ENCODE measurements around the gene PCSK5. TPM values are rescaled to one million over a fixed set of nuclear protein-coding genes. Genes with fewer than 3 reads are reported as not detected.

The PCSK5 gene
- 2.5 TPM for polyA plus RNA-seq (2013, experiment 1 of 2)
- polyA plus RNA-seq (2013, experiment 2 of 2): 2.6 TPM

GRCh38 chr9:75890472-75891276, at the start of gene PCSK5:
Gene PCSK5 (plus strand): TSS chr9:75890673. CDS start chr9:75891182, 509 bp downstream.
- WGBS: under 1% methylated on average over 78 of the region's 83 CpGs
- peaks cover 6% of the 10 kb centered on the region for H3K79me1 ChIP-seq (replicated peaks; ENCODE audit: low read length, poor library complexity, severe bottlenecking)
- H4K8ac ChIP-seq (ENCODE audit: low read length): peak within 1 kb of the TSS; percentile 49

GRCh38 chr9:75844321-75844720, 46.2 kb upstream of the PCSK5 start:
- no peak overlapping the region for H3K4me2 ChIP-seq (ENCODE audit: low read length, poor library complexity, severe bottlenecking)
- H3K36me3 ChIP-seq (ENCODE audit: control insufficient read depth in 1 of 2, insufficient read depth in 2 of 2, low read depth in 1 of 2, low read length in 2 of 2): no peaks in the 10 kb centered on the region
- no peak overlapping the region for H4K91ac ChIP-seq (ENCODE audit: low read length)
- no peak overlapping the region for H3K18ac ChIP-seq (ENCODE audit: low read depth in 1 of 2, low read length in 2 of 2)
- H3K27me3 ChIP-seq (ENCODE audit: control insufficient read depth in 1 of 2, insufficient read depth in 1 of 2, low read length in 2 of 2): no peaks in the 10 kb centered on the region
- H2BK5ac ChIP-seq (ENCODE audit: low read depth, low read length, poor library complexity, severe bottlenecking): no peak overlapping the region
- H3K9me3 ChIP-seq (ENCODE audit: control insufficient read depth, low read length): no peaks in the 10 kb centered on the region
- H2AFZ ChIP-seq (ENCODE audit: low read depth, low read length): no peak overlapping the region
- 82% methylated on average over 2 of the region's 2 CpGs for WGBS
- no peak overlapping the region for H2AK5ac ChIP-seq (ENCODE audit: low read length, severe bottlenecking)
- H3K23ac ChIP-seq (ENCODE audit: low read length in 2 of 2): no peak overlapping the region
- no peak overlapping the region for H3K14ac ChIP-seq (ENCODE audit: low read length in 2 of 2)
- H2BK12ac ChIP-seq (ENCODE audit: low read length in 2 of 2): no peak overlapping the region
- H4K8ac ChIP-seq (ENCODE audit: low read length): no peak overlapping the region
- no peak overlapping the region for H3K4me3 ChIP-seq (ENCODE audit: insufficient read depth in 1 of 2, low read depth in 1 of 2, low read length in 2 of 2)
- no peak for DNase-seq
- H3K4me1 ChIP-seq (ENCODE audit: control insufficient read depth, insufficient read depth, low read depth, low read length): no peaks in the 10 kb centered on the region
- no peak overlapping the region for H3K9ac ChIP-seq (ENCODE audit: low read length)
- no peak overlapping the region for H2BK15ac ChIP-seq (ENCODE audit: low read depth, poor library complexity, severe bottlenecking)
- no peaks in the 10 kb centered on the region for H3K79me1 ChIP-seq (replicated peaks; ENCODE audit: low read length, poor library complexity, severe bottlenecking)
- no peak overlapping the region for H3K4ac ChIP-seq (ENCODE audit: low read depth in 1 of 2, low read length in 2 of 2)
- no peak overlapping the region for H2BK120ac ChIP-seq (ENCODE audit: low read depth, low read length)
- H3K27ac ChIP-seq (ENCODE audit: low read length, poor library complexity, severe bottlenecking): no peak overlapping the region

More at GRCh38 chr9:75890472-75891276, at the start of gene PCSK5:
- Histone ChIP-seq H3K9me3 (ENCODE audit: control insufficient read depth, low read length) (no peaks in the 10 kb centered on the region), H3K23ac (ENCODE audit: low read length in 2 of 2) (peak within 1 kb of the TSS in 1 of 2 experiments; percentile 90), H3K4me1 (ENCODE audit: control insufficient read depth, insufficient read depth, low read depth, low read length) (peaks cover 16% of the 10 kb centered on the region), H3K4ac (ENCODE audit: low read depth in 1 of 2, low read length in 2 of 2) (peak within 1 kb of the TSS in 1 of 2 experiments; percentile 50), H3K9ac (ENCODE audit: low read length) (peak within 1 kb of the TSS; percentile 91), H4K91ac (ENCODE audit: low read length) (peak within 1 kb of the TSS; percentile 67), H3K27me3 (ENCODE audit: control insufficient read depth in 1 of 2, insufficient read depth in 1 of 2, low read length in 2 of 2) (peaks cover 4 to 21% of the 10 kb centered on the region in 2 experiments), H2BK15ac (ENCODE audit: low read depth, poor library complexity, severe bottlenecking) (peak within 1 kb of the TSS; percentile 52), H2AK5ac (ENCODE audit: low read length, severe bottlenecking) (no peak within 1 kb of the TSS), H2BK12ac (ENCODE audit: low read length in 2 of 2) (peak within 1 kb of the TSS in 1 of 2 experiments; percentile 46), H3K14ac (ENCODE audit: low read length in 2 of 2) (no peak within 1 kb of the TSS), H2AFZ (ENCODE audit: low read depth, low read length) (peak within 1 kb of the TSS; percentile 52), H3K27ac (ENCODE audit: low read length, poor library complexity, severe bottlenecking) (peak within 1 kb of the TSS; percentile 75), H3K4me2 (ENCODE audit: low read length, poor library complexity, severe bottlenecking) (peak within 1 kb of the TSS; percentile 99), H3K18ac (ENCODE audit: low read depth in 1 of 2, low read length in 2 of 2) (peak within 1 kb of the TSS; percentile 68 to 80), H3K36me3 (ENCODE audit: control insufficient read depth in 1 of 2, insufficient read depth in 2 of 2, low read depth in 1 of 2, low read length in 2 of 2) (no peaks in the 10 kb centered on the region), H3K4me3 (ENCODE audit: insufficient read depth in 1 of 2, low read depth in 1 of 2, low read length in 2 of 2) (peak within 1 kb of the TSS; percentile 74 to 91), H2BK5ac (ENCODE audit: low read depth, low read length, poor library complexity, severe bottlenecking) (no peak within 1 kb of the TSS), H2BK120ac (ENCODE audit: low read depth, low read length) (peak within 1 kb of the TSS; percentile 42)
- peak; percentile 96 for DNase-seq

GRCh38 chr9:75845806-75846205, 44.7 kb upstream of the PCSK5 start:
- no peak overlapping the region for H3K14ac ChIP-seq (ENCODE audit: low read length in 2 of 2)
- no peak overlapping the region for H3K4ac ChIP-seq (ENCODE audit: low read depth in 1 of 2, low read length in 2 of 2)
- no CpG with 5 or more reads among the region's 2 CpGs for WGBS
- no peak overlapping the region for H3K18ac ChIP-seq (ENCODE audit: low read depth in 1 of 2, low read length in 2 of 2)
- no peaks in the 10 kb centered on the region for H3K79me1 ChIP-seq (replicated peaks; ENCODE audit: low read length, poor library complexity, severe bottlenecking)
- H3K4me3 ChIP-seq (ENCODE audit: insufficient read depth in 1 of 2, low read depth in 1 of 2, low read length in 2 of 2): no peak overlapping the region
- H2AK5ac ChIP-seq (ENCODE audit: low read length, severe bottlenecking): no peak overlapping the region
- no peak overlapping the region for H3K4me2 ChIP-seq (ENCODE audit: low read length, poor library complexity, severe bottlenecking)
- no peak overlapping the region for H3K27ac ChIP-seq (ENCODE audit: low read length, poor library complexity, severe bottlenecking)
- no peak overlapping the region for H2BK120ac ChIP-seq (ENCODE audit: low read depth, low read length)
- no peak overlapping the region for H2BK15ac ChIP-seq (ENCODE audit: low read depth, poor library complexity, severe bottlenecking)
- H3K36me3 ChIP-seq (ENCODE audit: control insufficient read depth in 1 of 2, insufficient read depth in 2 of 2, low read depth in 1 of 2, low read length in 2 of 2): no peaks in the 10 kb centered on the region
- H4K91ac ChIP-seq (ENCODE audit: low read length): no peak overlapping the region
- H2BK5ac ChIP-seq (ENCODE audit: low read depth, low read length, poor library complexity, severe bottlenecking): no peak overlapping the region
- H3K9me3 ChIP-seq (ENCODE audit: control insufficient read depth, low read length): no peaks in the 10 kb centered on the region
- H2AFZ ChIP-seq (ENCODE audit: low read depth, low read length): no peak overlapping the region
- H3K9ac ChIP-seq (ENCODE audit: low read length): no peak overlapping the region
- H4K8ac ChIP-seq (ENCODE audit: low read length): no peak overlapping the region
- H3K4me1 ChIP-seq (ENCODE audit: control insufficient read depth, insufficient read depth, low read depth, low read length): no peaks in the 10 kb centered on the region
- no peaks in the 10 kb centered on the region for H3K27me3 ChIP-seq (ENCODE audit: control insufficient read depth in 1 of 2, insufficient read depth in 1 of 2, low read length in 2 of 2)
- H2BK12ac ChIP-seq (ENCODE audit: low read length in 2 of 2): no peak overlapping the region
- no peak for DNase-seq
- H3K23ac ChIP-seq (ENCODE audit: low read length in 2 of 2): no peak overlapping the region

GRCh38 chr9:75847085-75847484, 43.4 kb upstream of the PCSK5 start:
- H3K79me1 ChIP-seq (replicated peaks; ENCODE audit: low read length, poor library complexity, severe bottlenecking): no peaks in the 10 kb centered on the region
- H2BK15ac ChIP-seq (ENCODE audit: low read depth, poor library complexity, severe bottlenecking): no peak overlapping the region
- H3K27ac ChIP-seq (ENCODE audit: low read length, poor library complexity, severe bottlenecking): no peak overlapping the region
- no peak overlapping the region for H2AK5ac ChIP-seq (ENCODE audit: low read length, severe bottlenecking)
- no peak overlapping the region for H2BK120ac ChIP-seq (ENCODE audit: low read depth, low read length)
- no peak overlapping the region for H3K4me3 ChIP-seq (ENCODE audit: insufficient read depth in 1 of 2, low read depth in 1 of 2, low read length in 2 of 2)
- H3K23ac ChIP-seq (ENCODE audit: low read length in 2 of 2): no peak overlapping the region
- H4K8ac ChIP-seq (ENCODE audit: low read length): no peak overlapping the region
- H3K18ac ChIP-seq (ENCODE audit: low read depth in 1 of 2, low read length in 2 of 2): no peak overlapping the region
- 83% methylated on average over 1 of the region's 1 CpG for WGBS
- no peak overlapping the region for H4K91ac ChIP-seq (ENCODE audit: low read length)
- DNase-seq: no peak
- H3K4me1 ChIP-seq (ENCODE audit: control insufficient read depth, insufficient read depth, low read depth, low read length): no peaks in the 10 kb centered on the region
- no peak overlapping the region for H2BK12ac ChIP-seq (ENCODE audit: low read length in 2 of 2)
- H3K36me3 ChIP-seq (ENCODE audit: control insufficient read depth in 1 of 2, insufficient read depth in 2 of 2, low read depth in 1 of 2, low read length in 2 of 2): no peaks in the 10 kb centered on the region
- no peak overlapping the region for H3K9ac ChIP-seq (ENCODE audit: low read length)
- H3K27me3 ChIP-seq (ENCODE audit: control insufficient read depth in 1 of 2, insufficient read depth in 1 of 2, low read length in 2 of 2): no peaks in the 10 kb centered on the region
- no peak overlapping the region for H2BK5ac ChIP-seq (ENCODE audit: low read depth, low read length, poor library complexity, severe bottlenecking)
- H3K4ac ChIP-seq (ENCODE audit: low read depth in 1 of 2, low read length in 2 of 2): no peak overlapping the region
- H3K9me3 ChIP-seq (ENCODE audit: control insufficient read depth, low read length): no peaks in the 10 kb centered on the region
- H3K14ac ChIP-seq (ENCODE audit: low read length in 2 of 2): no peak overlapping the region
- no peak overlapping the region for H2AFZ ChIP-seq (ENCODE audit: low read depth, low read length)
- H3K4me2 ChIP-seq (ENCODE audit: low read length, poor library complexity, severe bottlenecking): no peak overlapping the region
